GM12874 (cell line): ENCODE results near the gene EGR2.

Source experiments
- TF ChIP-seq, protein P1 (sequence below): IDR thresholded peaks from 2 replicates; pipeline ENCODE4 v1.5.1; 2011; ENCODE audit warnings: low read depth, mild to moderate bottlenecking, control low read depth, low read length, moderate library complexity; ENCODE audit not compliant: insufficient read depth

Gene EGR2

DNA sequence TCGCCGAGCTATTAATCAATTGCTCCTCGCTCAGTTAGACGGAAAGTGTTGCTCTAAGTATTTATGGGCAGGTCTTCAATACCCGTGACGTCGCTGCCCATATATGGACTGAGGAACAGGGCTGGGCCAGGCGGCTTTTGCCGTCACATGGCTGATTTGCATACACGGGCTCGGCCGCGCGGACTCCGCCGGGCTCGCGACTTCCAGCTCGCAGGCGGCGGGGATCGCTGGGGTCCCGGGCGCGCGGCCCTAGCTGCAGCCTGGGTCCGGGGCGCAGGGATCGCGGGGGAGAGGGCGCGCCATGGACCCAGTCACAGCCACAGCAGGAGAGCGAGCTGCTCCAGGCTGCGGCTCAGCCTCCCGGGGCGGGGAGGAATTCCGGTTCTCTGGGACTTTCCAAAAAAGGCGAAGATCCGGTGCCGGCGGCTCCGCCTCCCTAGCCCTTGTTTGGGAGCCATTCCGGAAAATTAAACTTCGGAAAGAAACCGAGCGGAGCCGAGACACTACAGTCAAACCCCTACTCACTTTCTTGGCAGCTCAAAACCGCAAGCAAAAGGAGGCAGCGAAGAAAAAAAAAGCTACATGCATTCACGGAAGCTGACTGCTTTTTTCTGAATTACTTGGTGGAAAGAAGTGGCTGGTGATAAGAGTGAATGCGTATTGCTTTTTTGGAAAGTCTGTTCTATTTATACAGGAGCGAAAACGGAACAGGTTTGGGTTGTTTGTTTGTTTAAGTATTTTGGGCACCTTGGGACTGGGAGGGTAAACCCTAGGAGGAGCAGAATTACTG, at the start of gene EGR2:
TSS of gene EGR2 (minus strand) at position 36 of the 790 bp plus-strand sequence. CDS start 337 bp downstream, outside the sequence.
- TF ChIP-seq, protein P1, sequence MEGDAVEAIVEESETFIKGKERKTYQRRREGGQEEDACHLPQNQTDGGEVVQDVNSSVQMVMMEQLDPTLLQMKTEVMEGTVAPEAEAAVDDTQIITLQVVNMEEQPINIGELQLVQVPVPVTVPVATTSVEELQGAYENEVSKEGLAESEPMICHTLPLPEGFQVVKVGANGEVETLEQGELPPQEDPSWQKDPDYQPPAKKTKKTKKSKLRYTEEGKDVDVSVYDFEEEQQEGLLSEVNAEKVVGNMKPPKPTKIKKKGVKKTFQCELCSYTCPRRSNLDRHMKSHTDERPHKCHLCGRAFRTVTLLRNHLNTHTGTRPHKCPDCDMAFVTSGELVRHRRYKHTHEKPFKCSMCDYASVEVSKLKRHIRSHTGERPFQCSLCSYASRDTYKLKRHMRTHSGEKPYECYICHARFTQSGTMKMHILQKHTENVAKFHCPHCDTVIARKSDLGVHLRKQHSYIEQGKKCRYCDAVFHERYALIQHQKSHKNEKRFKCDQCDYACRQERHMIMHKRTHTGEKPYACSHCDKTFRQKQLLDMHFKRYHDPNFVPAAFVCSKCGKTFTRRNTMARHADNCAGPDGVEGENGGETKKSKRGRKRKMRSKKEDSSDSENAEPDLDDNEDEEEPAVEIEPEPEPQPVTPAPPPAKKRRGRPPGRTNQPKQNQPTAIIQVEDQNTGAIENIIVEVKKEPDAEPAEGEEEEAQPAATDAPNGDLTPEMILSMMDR, result no peak

DNA sequence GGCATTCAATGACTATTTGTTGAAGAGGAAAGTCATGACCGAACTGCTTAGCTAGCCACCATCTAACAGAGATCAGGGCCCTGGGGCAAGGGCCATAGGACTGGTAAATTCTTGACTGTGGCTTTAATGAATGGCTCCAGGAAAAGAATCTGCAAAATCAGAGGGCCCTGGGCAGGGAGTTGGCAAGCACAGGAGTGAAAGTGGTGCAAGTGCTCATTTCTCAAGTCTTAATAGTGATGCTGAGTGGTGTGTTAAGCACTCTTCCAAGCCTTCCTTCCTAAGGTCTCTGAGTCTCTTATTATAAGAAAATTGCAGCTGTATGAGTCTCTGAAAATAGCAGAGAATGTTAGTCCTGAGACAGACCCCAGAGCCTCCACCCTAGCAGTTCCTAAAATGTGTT, 46.3 kb upstream of the EGR2 start:
- TF ChIP-seq, protein P1, result no peak

DNA sequence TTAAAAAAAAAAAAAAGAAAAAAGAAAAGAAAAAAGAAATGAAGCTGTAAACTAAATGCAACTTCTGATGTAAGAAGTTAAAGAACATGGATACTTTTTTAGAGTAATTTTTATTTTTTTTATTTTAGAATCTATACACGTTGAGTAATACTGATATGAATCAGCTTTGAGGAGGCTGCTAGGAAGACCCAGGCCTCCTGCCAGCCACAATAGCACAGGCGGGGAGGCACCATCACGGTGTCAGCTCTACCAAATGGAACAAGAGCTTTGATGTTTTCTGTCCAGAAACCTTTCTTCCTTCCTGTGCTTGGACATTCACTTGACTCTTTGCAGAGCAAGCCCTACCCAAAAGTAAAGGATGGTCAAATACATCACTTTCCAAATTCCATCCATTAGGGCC, 45.3 kb upstream of the EGR2 start:
- TF ChIP-seq, protein P1, result no peak

DNA sequence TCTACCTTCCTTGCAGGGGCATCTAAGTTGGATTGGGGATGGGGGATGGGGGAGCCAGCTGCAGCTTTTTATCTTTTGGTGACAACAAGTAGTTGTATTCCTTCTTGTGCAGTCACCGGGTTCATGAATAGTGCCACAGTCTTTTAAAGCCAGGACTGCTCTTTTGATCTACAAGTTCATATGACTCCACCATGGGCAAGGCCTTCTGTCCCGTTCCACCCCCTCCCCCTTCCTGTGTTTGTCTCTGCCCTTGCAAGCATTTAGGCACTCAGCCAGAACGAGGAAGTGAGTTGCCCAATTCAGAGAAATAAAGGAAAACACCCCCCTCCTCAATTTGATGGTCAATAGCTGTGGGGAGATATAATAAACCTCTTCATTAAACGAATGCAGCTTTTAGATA, 44.8 kb upstream of the EGR2 start:
- TF ChIP-seq, protein P1, result no peak

DNA sequence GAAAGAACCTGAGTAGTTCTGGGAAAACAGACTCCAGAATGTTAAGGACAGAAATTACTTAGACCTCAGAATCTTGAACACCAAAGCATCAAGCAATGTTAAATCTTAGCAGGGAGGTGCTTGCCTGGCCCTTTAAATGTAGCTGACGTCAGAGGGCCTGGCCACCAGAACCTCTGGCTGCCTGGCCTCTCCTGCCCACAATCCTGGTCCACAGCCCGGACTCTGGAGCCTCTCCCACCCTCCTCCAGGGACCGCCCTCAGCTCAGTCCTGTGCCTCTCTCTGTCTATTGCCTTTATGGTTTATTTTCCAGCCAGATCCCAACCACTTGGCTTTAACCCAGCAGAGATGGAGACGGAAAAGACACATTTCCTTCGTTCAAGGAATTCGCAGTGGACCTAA, 42.2 kb upstream of the EGR2 start:
- TF ChIP-seq, protein P1, result no peak

DNA sequence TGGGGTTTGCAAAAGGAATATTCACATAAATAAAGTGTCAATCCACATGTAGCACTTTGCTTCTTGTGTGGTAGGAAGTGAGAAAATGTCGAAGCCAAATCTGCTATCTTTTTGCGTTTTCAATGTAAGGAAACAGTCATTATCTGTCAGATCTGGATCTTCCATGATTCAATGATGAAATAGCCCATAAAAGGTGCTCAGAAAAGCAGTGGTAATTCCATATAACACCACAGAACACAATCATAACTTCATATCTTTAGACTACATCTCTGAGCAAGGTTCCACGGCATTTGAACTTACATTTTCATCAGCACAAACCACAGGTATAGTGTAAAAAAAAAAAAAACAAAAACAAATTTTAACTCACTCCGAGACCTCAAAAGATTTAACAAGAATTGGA, 39.9 kb upstream of the EGR2 start:
- TF ChIP-seq, protein P1, result no peak

DNA sequence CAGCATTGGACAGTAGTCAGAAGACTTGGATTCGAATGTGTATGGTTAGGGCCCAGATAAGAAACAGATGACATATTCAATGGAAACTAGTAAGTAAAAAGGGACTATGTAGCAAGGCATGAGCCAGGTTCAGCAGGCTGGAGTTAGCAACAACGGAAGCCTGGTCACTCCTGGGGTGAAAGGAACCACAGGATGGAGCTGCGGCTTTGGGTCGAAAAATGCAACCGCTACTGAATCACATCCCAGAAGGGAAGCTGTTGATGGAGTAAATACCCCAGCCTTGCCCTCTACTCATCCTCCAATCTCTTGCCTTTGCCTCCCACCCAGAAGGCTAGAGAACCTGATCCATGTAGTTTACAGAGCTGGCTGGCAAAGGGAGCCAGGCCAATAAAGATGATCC, 37.5 kb upstream of the EGR2 start:
- TF ChIP-seq, protein P1, result no peak
